ENCODE data around the gene CHRNA4. TPM values are rescaled to one million over a fixed set of nuclear protein-coding genes. Genes with fewer than 3 reads are reported as not detected.

The CHRNA4 gene
- total and polyA plus RNA-seq, 2 donors (not counting 3 experiments of a cell fraction or from before 2014, with no cell fraction given), result not detected

DNA sequence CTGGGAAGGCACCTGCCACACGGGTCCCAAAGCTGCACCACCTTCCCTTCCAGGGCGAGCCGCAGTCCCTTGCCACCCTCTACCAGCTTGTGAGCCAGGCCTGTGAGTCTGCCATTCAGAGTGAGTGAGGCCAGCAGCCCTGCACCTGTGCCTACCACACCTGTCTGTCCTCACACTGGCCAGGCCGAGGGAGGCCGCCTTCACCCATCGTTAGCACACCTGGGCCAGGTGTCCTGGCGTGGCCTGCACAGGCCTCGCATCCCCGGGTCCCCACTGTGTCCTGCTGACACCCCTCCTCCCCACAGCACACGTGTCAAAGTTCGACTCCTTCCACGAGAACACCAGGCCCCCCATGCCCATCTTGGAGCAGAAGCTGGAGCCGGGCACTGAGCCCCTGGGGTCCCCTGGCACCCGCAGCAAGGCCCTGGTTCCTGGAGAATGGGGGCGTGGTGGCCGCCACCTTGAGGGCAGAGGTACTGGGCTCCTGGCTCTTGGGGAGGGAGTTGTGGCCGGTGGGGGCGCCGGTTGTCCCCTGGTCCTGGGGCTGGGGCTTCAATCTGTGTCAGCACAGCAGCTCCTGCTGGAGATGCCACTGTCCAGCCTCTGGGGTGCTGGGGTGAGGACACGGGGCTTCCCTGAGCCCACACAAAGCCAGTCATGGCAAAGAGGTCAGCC is 33.0 kb downstream of the CHRNA4 start:
- no TSS peak for BruUV-seq (replicated peaks)
- no peak for FAIRE-seq

More for the DNA sequence above, 33.0 kb downstream of the CHRNA4 start:
- H3K4me3 ChIP-seq (replicated peaks in 1 of 3; ENCODE audit: insufficient read depth in 1 of 3, low read depth in 1 of 3, low read length in 3 of 3), result no peak overlapping the region
- no peaks in the 10 kb centered on the region for H3K9me1 ChIP-seq (replicated peaks; ENCODE audit: control insufficient read depth, extremely low read depth, insufficient read depth, low read length)
- POLR2A ChIA-PET, result no interaction called here
- no peak overlapping the region for H3K9ac ChIP-seq (replicated peaks; ENCODE audit: extremely low read depth, insufficient read depth, low read length)
- dilution Hi-C loops (cut with MboI; ENCODE audit: extremely low pct_ligation_motif_present, low sequenced_read_pairs), result no loop called here
- no peaks in the 10 kb centered on the region for H3K9me3 ChIP-seq (replicated peaks; ENCODE audit: control insufficient read depth, insufficient read depth, low read length)
- no peak for TF ChIP-seq EZH2 (IDR thresholded peaks at IDR 0.05; ENCODE audit: borderline replicate concordance, low read depth, low read length, severe bottlenecking)
- TF ChIP-seq, protein P1, sequence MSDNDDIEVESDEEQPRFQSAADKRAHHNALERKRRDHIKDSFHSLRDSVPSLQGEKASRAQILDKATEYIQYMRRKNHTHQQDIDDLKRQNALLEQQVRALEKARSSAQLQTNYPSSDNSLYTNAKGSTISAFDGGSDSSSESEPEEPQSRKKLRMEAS (IDR thresholded peaks at IDR 0.05; ENCODE audit: insufficient read depth, insufficient read length), result no peak
- no peak for TF ChIP-seq FOS (IDR thresholded peaks at IDR 0.05; ENCODE audit: borderline replicate concordance, insufficient read depth, low read length)
- no peak for TF ChIP-seq JUN (IDR thresholded peaks at IDR 0.05; ENCODE audit: borderline replicate concordance, insufficient read depth, insufficient read length, low read depth)
- TF ChIP-seq POLR2A (IDR thresholded peaks at IDR 0.05; ENCODE audit: low read depth, low read length), result no peak
- TF ChIP-seq GATA2 (IDR thresholded peaks at IDR 0.05; ENCODE audit: insufficient read depth, insufficient read length, low read depth, low read length), result no peak
- TF ChIP-seq, protein P2, sequence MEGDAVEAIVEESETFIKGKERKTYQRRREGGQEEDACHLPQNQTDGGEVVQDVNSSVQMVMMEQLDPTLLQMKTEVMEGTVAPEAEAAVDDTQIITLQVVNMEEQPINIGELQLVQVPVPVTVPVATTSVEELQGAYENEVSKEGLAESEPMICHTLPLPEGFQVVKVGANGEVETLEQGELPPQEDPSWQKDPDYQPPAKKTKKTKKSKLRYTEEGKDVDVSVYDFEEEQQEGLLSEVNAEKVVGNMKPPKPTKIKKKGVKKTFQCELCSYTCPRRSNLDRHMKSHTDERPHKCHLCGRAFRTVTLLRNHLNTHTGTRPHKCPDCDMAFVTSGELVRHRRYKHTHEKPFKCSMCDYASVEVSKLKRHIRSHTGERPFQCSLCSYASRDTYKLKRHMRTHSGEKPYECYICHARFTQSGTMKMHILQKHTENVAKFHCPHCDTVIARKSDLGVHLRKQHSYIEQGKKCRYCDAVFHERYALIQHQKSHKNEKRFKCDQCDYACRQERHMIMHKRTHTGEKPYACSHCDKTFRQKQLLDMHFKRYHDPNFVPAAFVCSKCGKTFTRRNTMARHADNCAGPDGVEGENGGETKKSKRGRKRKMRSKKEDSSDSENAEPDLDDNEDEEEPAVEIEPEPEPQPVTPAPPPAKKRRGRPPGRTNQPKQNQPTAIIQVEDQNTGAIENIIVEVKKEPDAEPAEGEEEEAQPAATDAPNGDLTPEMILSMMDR (IDR thresholded peaks at IDR 0.05; ENCODE audit: extremely low read depth in 1 of 2, insufficient read depth in 1 of 2, low read depth in 1 of 2, low read length in 2 of 2), result no peak
- no peak for TF ChIP-seq POLR2AphosphoS5 (IDR thresholded peaks at IDR 0.05; ENCODE audit: insufficient read depth, low read depth, low read length)
- no peak for TF ChIP-seq MYC (IDR thresholded peaks at IDR 0.05; ENCODE audit: low read depth, low read length)
- no peak overlapping the region for H3K27ac ChIP-seq (ENCODE audit: insufficient read depth, low read depth, low read length)
- H3K4me1 ChIP-seq (ENCODE audit: control insufficient read depth, extremely low read depth, insufficient read depth, low read length), result no peaks in the 10 kb centered on the region
- peaks cover 0 to 4% of the 10 kb centered on the region in 2 experiments for H3K27me3 ChIP-seq (ENCODE audit: control insufficient read depth in 2 of 2, insufficient read depth in 2 of 2, low read length in 2 of 2)
- intact Hi-C loops (cut with micrococcal nuclease), result no loop called here
- no peaks in the 10 kb centered on the region for H3K36me3 ChIP-seq (ENCODE audit: control insufficient read depth in 2 of 2, extremely low read depth in 1 of 2, insufficient read depth in 2 of 2, low read length in 2 of 2)
- H3K79me2 ChIP-seq (ENCODE audit: control insufficient read depth, insufficient read depth, low read length), result no peaks in the 10 kb centered on the region
- H4K20me1 ChIP-seq (replicated peaks; ENCODE audit: control insufficient read depth, extremely low read depth, insufficient read depth, low read length), result no peaks in the 10 kb centered on the region
- H2AFZ ChIP-seq (ENCODE audit: low read depth, low read length), result no peak overlapping the region
- DNase-seq (ENCODE audit: low read depth, low spot score), result no peak
- CTCF ChIA-PET, result interaction anchor here (1.0 to 1.7 kb wide), 4 partner anchors 19 to 54 kb away, joined by 3 to 6 read pairs (median 4); no protein-coding TSS in a partner anchor
- H3K4me2 ChIP-seq (ENCODE audit: insufficient read depth, low read length), result no peak overlapping the region

All from endothelial cell of umbilical vein (primary cell).